Stimulated activated naive CD8-positive, alpha-beta T cell treated with anti-CD3 and anti-CD28 coated beads, Interleukin-15, amount 100 ng/mL, for 72 hours (primary cell): ENCODE measurements around the gene FAM135A.

Experiments
- ATAC-seq: fragments of 150-1000 bp; cut with Tn5 transposase; 2 replicates; pipeline ENCODE4 v1.10.0; 2021; ENCODE audit warnings: mild to moderate bottlenecking, moderate library complexity
- DNase-seq, 2 donors: peaks; one replicate each; pipeline ENCODE4 v3.0.0; 2021 to 2022
- H3K27ac Mint-ChIP-seq, 2 donors: one replicate each; pipeline ENCODE4 v1.8.0; 2022; ENCODE audit warnings: mild to moderate bottlenecking in 2 of 2, mixed read lengths in 2 of 2, moderate library complexity in 2 of 2
- H3K27me3 Mint-ChIP-seq: one replicate; pipeline ENCODE4 v1.8.0; 2022; ENCODE audit warnings: mixed read lengths
- H3K4me1 Mint-ChIP-seq: one replicate; pipeline ENCODE4 v1.8.0; 2022; ENCODE audit warnings: mild to moderate bottlenecking, mixed read lengths
- H3K4me3 Mint-ChIP-seq, 2 donors: one replicate each; pipeline ENCODE4 v1.8.0; 2022; ENCODE audit warnings: mild to moderate bottlenecking in 2 of 2, mixed read lengths in 2 of 2, moderate library complexity in 1 of 2
- H3K9me3 Mint-ChIP-seq, 2 donors: one replicate each; pipeline ENCODE4 v1.8.0; 2022; ENCODE audit warnings: mixed read lengths in 2 of 2

Gene FAM135A

DNA sequence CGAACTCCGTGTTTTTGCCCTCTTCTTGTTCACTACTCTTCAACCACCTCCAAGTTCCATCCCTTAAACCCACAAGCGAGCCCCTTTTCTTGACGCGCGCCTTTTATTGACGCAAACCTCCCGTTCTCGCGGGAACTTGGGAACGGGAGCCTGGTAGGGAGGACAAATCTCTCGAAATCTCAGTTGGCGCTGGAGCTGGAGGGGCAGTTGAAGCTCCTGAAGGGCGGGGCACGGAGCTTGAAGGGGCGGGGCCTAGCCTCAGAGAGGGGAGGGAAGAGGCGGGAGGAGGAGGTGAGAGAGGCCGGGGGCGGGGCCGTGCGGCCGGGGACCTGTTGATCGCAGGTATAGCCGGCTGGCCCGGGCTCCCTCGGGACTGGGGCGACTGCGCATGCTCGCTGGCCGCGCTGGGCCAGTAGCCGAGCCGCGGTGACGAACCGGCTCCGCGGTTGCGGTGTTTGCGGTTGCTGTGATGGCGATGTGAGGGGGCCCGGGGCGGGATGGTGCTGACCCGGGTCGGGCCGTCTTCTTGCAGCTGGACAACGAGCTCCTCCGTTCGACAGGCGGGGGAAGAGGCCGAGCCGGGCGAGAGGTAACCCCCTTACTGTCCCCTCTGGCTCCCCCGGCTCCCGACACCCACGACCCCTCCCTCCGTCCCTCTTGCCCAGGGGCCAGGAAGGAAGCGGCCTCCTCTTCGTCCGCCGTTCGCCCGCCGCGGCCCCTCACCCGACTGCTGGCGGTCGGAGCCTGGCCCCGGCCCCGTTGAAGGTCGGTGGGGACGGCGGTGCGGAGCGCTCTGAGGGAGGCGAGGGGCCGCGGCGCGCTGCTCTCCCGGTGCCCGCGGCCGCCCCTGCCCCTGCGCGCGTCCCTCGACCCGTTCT, at the start of gene FAM135A:
Gene FAM135A (plus strand): TSS at position 395 of the 878 bp plus-strand sequence. CDS start 14,835 bp downstream, outside the sequence.
- H3K27ac Mint-ChIP-seq, result peak within 1 kb of the TSS; percentile 94 to 97
- ATAC-seq, result peak; percentile 93
- peak; percentile 97 to 98 for DNase-seq
- H3K9me3 Mint-ChIP-seq, result no peaks in the 10 kb centered on the region
- no peaks in the 10 kb centered on the region for H3K27me3 Mint-ChIP-seq
- H3K4me3 Mint-ChIP-seq, result peak within 1 kb of the TSS; percentile 89 to 96
- peaks cover 26% of the 10 kb centered on the region for H3K4me1 Mint-ChIP-seq

- no peak overlapping the region for H3K27ac Mint-ChIP-seq
- no peaks in the 10 kb centered on the region for H3K4me1 Mint-ChIP-seq
- DNase-seq (no peak), ATAC-seq (no peak)
- H3K4me3 Mint-ChIP-seq, result no peak overlapping the region
- no peaks in the 10 kb centered on the region for H3K9me3 Mint-ChIP-seq
- peaks cover 13% of the 10 kb centered on the region for H3K27me3 Mint-ChIP-seq
These were observed 49.4 kb upstream of the FAM135A start for GRCh38 chr6:70363741-70364493.

- no peaks in the 10 kb centered on the region for H3K9me3 Mint-ChIP-seq
- peak; percentile 73 for ATAC-seq
These were observed 43.9 kb upstream of the FAM135A start for GRCh38 chr6:70369332-70369950.

DNA sequence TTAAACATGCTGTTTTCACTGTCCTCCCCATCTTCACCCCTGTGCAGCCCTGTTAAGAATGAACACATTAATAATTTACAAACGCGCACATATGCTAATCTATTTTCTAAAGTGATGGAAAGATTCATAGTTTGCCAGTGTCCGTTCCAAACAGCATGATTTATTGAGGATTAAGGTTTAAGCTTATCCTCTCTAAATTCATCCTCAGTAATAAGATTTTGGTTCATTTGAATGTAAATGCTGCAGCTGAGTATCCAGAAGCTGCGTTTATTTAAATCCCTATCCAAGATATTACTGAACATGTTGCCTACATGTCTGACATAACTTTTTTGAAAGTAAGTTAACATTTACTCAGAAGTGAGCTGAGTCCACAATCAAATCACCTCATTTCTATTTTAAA, 42.8 kb upstream of the FAM135A start:
- no peaks in the 10 kb centered on the region for H3K4me1 Mint-ChIP-seq
- DNase-seq (no peak), ATAC-seq (no peak)
- H3K27ac Mint-ChIP-seq, result no peak overlapping the region
- H3K27me3 Mint-ChIP-seq, result peaks cover 30% of the 10 kb centered on the region
- H3K4me3 Mint-ChIP-seq, result no peak overlapping the region
- H3K9me3 Mint-ChIP-seq, result no peaks in the 10 kb centered on the region

More at GRCh38 chr6:70369332-70369950, 43.9 kb upstream of the FAM135A start:
- Mint-ChIP-seq H3K27me3 (peaks cover 21% of the 10 kb centered on the region), H3K4me1 (no peaks in the 10 kb centered on the region), H3K4me3 (no peak overlapping the region), H3K27ac (no peak overlapping the region)
- DNase-seq, result peak; percentile 61 to 65

- Mint-ChIP-seq H3K4me3 (no peak overlapping the region), H3K27ac (no peak overlapping the region), H3K9me3 (no peaks in the 10 kb centered on the region), H3K4me1 (no peaks in the 10 kb centered on the region), H3K27me3 (peaks cover 38% of the 10 kb centered on the region)
- no peak for DNase-seq
- peak; percentile 45 for ATAC-seq
These were observed 41.7 kb upstream of the FAM135A start for GRCh38 chr6:70371454-70372105.

DNA sequence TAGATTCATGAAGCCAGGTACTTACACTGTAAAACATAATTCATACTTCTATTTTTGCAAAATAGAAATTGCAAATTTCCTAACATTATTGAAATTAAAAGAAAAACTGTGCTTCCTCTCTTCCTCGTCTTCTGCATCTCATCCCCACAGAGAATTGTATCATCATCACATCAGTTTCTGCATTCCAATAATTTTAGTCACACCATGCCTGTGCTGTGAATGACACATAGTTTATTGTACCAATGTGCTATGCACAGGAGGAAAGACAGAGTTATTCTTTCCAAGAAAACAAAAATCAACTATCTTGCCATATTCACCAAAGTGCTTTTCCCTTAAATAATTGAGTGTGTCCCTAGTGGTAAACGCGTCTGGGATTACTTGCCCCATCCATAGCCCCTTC, 38.1 kb upstream of the FAM135A start:
- DNase-seq (no peak), ATAC-seq (no peak)
- no peaks in the 10 kb centered on the region for H3K9me3 Mint-ChIP-seq
- no peaks in the 10 kb centered on the region for H3K4me1 Mint-ChIP-seq
- peaks cover 31% of the 10 kb centered on the region for H3K27me3 Mint-ChIP-seq
- H3K4me3 Mint-ChIP-seq, result no peak overlapping the region
- no peak overlapping the region for H3K27ac Mint-ChIP-seq

DNA sequence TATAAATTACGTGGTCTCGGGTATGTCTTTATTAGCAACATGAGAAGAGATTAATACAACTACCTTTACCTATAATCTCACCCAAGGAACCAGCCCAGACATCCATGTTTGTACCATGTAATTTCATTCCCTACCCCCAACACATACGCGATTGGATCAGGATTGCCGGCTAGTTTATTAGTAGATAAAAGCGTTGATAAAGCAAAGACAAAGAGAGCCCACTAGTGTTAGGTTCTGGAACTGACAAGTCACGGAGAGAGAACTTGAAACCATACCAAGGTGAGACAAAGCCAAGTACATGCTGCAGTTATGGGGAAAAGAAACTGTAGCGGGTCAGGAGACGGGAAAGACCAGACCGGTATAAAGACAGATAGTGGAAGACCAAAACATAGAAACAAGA, 37.4 kb upstream of the FAM135A start:
- Mint-ChIP-seq H3K27ac (no peak overlapping the region), H3K9me3 (no peaks in the 10 kb centered on the region), H3K4me1 (no peaks in the 10 kb centered on the region), H3K27me3 (peaks cover 31% of the 10 kb centered on the region), H3K4me3 (no peak overlapping the region)
- no peak for DNase-seq
- no peak for ATAC-seq

GRCh38 chr6:70376628-70377027, 36.7 kb upstream of the FAM135A start:
- no peak overlapping the region for H3K4me3 Mint-ChIP-seq
- no peak overlapping the region for H3K27ac Mint-ChIP-seq
- no peaks in the 10 kb centered on the region for H3K9me3 Mint-ChIP-seq
- H3K4me1 Mint-ChIP-seq, result no peaks in the 10 kb centered on the region
- no peak for DNase-seq
- ATAC-seq, result no peak
- H3K27me3 Mint-ChIP-seq, result peaks cover 31% of the 10 kb centered on the region

GRCh38 chr6:70377372-70377771, 35.9 kb upstream of the FAM135A start:
- H3K4me3 Mint-ChIP-seq, result no peak overlapping the region
- H3K9me3 Mint-ChIP-seq, result no peaks in the 10 kb centered on the region
- peaks cover 30% of the 10 kb centered on the region for H3K27me3 Mint-ChIP-seq
- no peak overlapping the region for H3K27ac Mint-ChIP-seq
- H3K4me1 Mint-ChIP-seq, result no peaks in the 10 kb centered on the region
- DNase-seq (no peak), ATAC-seq (no peak)

- H3K27ac Mint-ChIP-seq, result no peak overlapping the region
- no peaks in the 10 kb centered on the region for H3K4me1 Mint-ChIP-seq
- DNase-seq, result no peak
- peaks cover 18% of the 10 kb centered on the region for H3K27me3 Mint-ChIP-seq
- ATAC-seq, result no peak
- no peaks in the 10 kb centered on the region for H3K9me3 Mint-ChIP-seq
- no peak overlapping the region for H3K4me3 Mint-ChIP-seq
These were observed 33.8 kb upstream of the FAM135A start for GRCh38 chr6:70379473-70380013.

- no peaks in the 10 kb centered on the region for H3K9me3 Mint-ChIP-seq
- no peaks in the 10 kb centered on the region for H3K4me1 Mint-ChIP-seq
- DNase-seq (no peak), ATAC-seq (no peak)
- peaks cover 11% of the 10 kb centered on the region for H3K27me3 Mint-ChIP-seq
- H3K27ac Mint-ChIP-seq, result no peak overlapping the region
- no peak overlapping the region for H3K4me3 Mint-ChIP-seq
These were observed 33.1 kb upstream of the FAM135A start for GRCh38 chr6:70380252-70380651.

GRCh38 chr6:70380771-70381416, 32.4 kb upstream of the FAM135A start:
- Mint-ChIP-seq H3K27ac (no peak overlapping the region), H3K27me3 (peaks cover 5% of the 10 kb centered on the region), H3K4me1 (no peaks in the 10 kb centered on the region), H3K4me3 (no peak overlapping the region), H3K9me3 (no peaks in the 10 kb centered on the region)
- no peak for ATAC-seq
- no peak for DNase-seq

- Mint-ChIP-seq H3K4me3 (no peak overlapping the region), H3K27me3 (no peaks in the 10 kb centered on the region), H3K9me3 (no peaks in the 10 kb centered on the region), H3K27ac (no peak overlapping the region), H3K4me1 (no peaks in the 10 kb centered on the region)
- DNase-seq (no peak), ATAC-seq (no peak)
These were observed 31.9 kb upstream of the FAM135A start for GRCh38 chr6:70381417-70381782.

GRCh38 chr6:70385901-70386300, 27.4 kb upstream of the FAM135A start:
- no peak for ATAC-seq
- no peaks in the 10 kb centered on the region for H3K9me3 Mint-ChIP-seq

GRCh38 chr6:70388814-70389213, 24.5 kb upstream of the FAM135A start:
- Mint-ChIP-seq H3K27ac (no peak overlapping the region), H3K27me3 (peaks cover 12% of the 10 kb centered on the region), H3K4me1 (no peaks in the 10 kb centered on the region), H3K9me3 (no peaks in the 10 kb centered on the region), H3K4me3 (no peak overlapping the region)
- ATAC-seq, result no peak
- DNase-seq, result no peak

More at GRCh38 chr6:70385901-70386300, 27.4 kb upstream of the FAM135A start:
- Mint-ChIP-seq H3K27me3 (no peaks in the 10 kb centered on the region), H3K4me1 (no peaks in the 10 kb centered on the region), H3K27ac (no peak overlapping the region), H3K4me3 (no peak overlapping the region)
- DNase-seq, result no peak
